GM12878 (cell line): ENCODE results near the gene TSC22D4. TPM values are rescaled to one million over a fixed set of nuclear protein-coding genes. Genes with fewer than 3 reads are reported as not detected.
A peak's percentile ranks its signal among the peaks of the same experiment; 100 is the strongest.

ENCODE experiments used
- ATAC-seq: fragments of 200-7000 bp; cut with Tn5 transposase; 3 replicates; pipeline ENCODE4 v1.9.1; 2020; ENCODE audit warnings: mild to moderate bottlenecking, moderate library complexity
- BruUV-seq: library from RNA; stranded (reverse); fragments of 400-500 nt; replicated peaks from 2 replicates; lab custom pipeline; 2021; lab: Mats Ljungman, UMichigan
- CTCF ChIA-PET: fragments of 300-600 bp; sonication (Branson Sonifier 250); formaldehyde crosslinking; extraction: SDS; loops from one replicate; lab custom pipeline; 2021; ENCODE audit warnings: inconsistent platforms; lab: Yijun Ruan, JAX
- POLR2A ChIA-PET: fragments of 350-600 bp; formaldehyde crosslinking; extraction: SDS; loops from one replicate; lab custom pipeline; 2021; ENCODE audit warnings: inconsistent platforms; lab: Charles Lee
- RAD21 ChIA-PET: fragments of 300-600 bp; sonication (Branson Sonifier 250); formaldehyde crosslinking; loops from one replicate; lab custom pipeline; 2023; ENCODE audit warnings: antibody characterized with exemption; ENCODE audit not compliant: unreplicated experiment; lab: Charles Lee
- SMC1A ChIA-PET: fragments of 300-600 bp; sonication (Branson Sonifier 250); formaldehyde crosslinking; loops from one replicate; lab custom pipeline; 2023; ENCODE audit not compliant: unreplicated experiment, uncharacterized antibody; lab: Charles Lee
- DNase-seq: peaks from one replicate; pipeline ENCODE4 v3.0.0-alpha.2; 2011; ENCODE audit warnings: low read depth, low spot score
- FAIRE-seq: peaks from 3 replicates; lab custom pipeline; 2011; peaks lifted over from hg19 to GRCh38; lab: Jason Lieb, UNC
- H2AFZ ChIP-seq: 2 replicates; pipeline ENCODE4 v1.6.0; 2011; ENCODE audit warnings: low read depth, low read length, control low read depth; ENCODE audit not compliant: control insufficient read depth
- H3K27ac ChIP-seq: 2 replicates; pipeline ENCODE4 v1.5.1; 2011; ENCODE audit warnings: control low read depth; ENCODE audit not compliant: control insufficient read depth, insufficient read depth
- H3K27me3 ChIP-seq, 2 experiments: replicated peaks in 1 of 2; 2 replicates each; pipeline versions ENCODE4 v1.6.0 to v1.6.1; 2011; ENCODE audit warnings: low read length in 1 of 2; ENCODE audit not compliant: control insufficient read depth in 2 of 2, insufficient read depth in 2 of 2
- H3K36me3 ChIP-seq, 2 experiments: 2 replicates each; pipeline ENCODE4 v1.5.1; 2011; ENCODE audit warnings: low read length in 1 of 2; ENCODE audit not compliant: control insufficient read depth in 2 of 2, insufficient read depth in 2 of 2
- H3K4me1 ChIP-seq: 2 replicates; pipeline ENCODE4 v1.6.1; 2011; ENCODE audit warnings: mild to moderate bottlenecking, low read length, moderate library complexity, mixed read lengths; ENCODE audit not compliant: control insufficient read depth, insufficient read depth
- H3K4me2 ChIP-seq: 2 replicates; pipeline ENCODE4 v1.6.0; 2011; ENCODE audit warnings: control low read depth; ENCODE audit not compliant: control insufficient read depth, insufficient read depth
- H3K4me3 ChIP-seq: fragments of 200-600 bp; sonication (generic); 2 replicates; pipeline ENCODE4 v1.5.1; 2016
- H3K79me2 ChIP-seq: 2 replicates; pipeline ENCODE4 v1.6.0; 2011; ENCODE audit warnings: low read length; ENCODE audit not compliant: control insufficient read depth, insufficient read depth
- H3K9ac ChIP-seq: 2 replicates; pipeline ENCODE4 v1.8.0; 2011; ENCODE audit warnings: low read length, control low read depth, mixed read lengths; ENCODE audit not compliant: control insufficient read depth, insufficient read depth
- H3K9me3 ChIP-seq: replicated peaks from 3 replicates; pipeline ENCODE4 v1.5.1; 2011; ENCODE audit warnings: mild to moderate bottlenecking, low read length; ENCODE audit not compliant: control insufficient read depth, insufficient read depth
- H4K20me1 ChIP-seq: 2 replicates; pipeline ENCODE4 v1.6.0; 2011; ENCODE audit not compliant: control insufficient read depth, insufficient read depth
- BCL11A ChIP-seq: IDR thresholded peaks from 2 replicates; pipeline ENCODE4 v1.6.1; 2011; ENCODE audit warnings: low read depth, low read length
- BCL3 ChIP-seq: IDR thresholded peaks from 2 replicates; pipeline ENCODE4 v1.6.1; 2011; ENCODE audit warnings: borderline replicate concordance, low read depth, mild to moderate bottlenecking, moderate library complexity, low read length; ENCODE audit not compliant: insufficient read depth, poor library complexity, severe bottlenecking
- CBFB ChIP-seq: IDR thresholded peaks from 2 replicates; pipeline ENCODE4 v1.6.1; 2016; ENCODE audit warnings: antibody characterized with exemption, low read depth
- CHD1 ChIP-seq: IDR thresholded peaks from 2 replicates; pipeline ENCODE4 v1.6.1; 2012; ENCODE audit warnings: low read depth, low read length, improper control_type of control experiment
- EGR1 ChIP-seq, 2 experiments: IDR thresholded peaks; 1 replicate in 1 of 2; 2 replicates in 1 of 2; pipeline ENCODE4 v1.6.1; 2011 to 2012; ENCODE audit warnings: low read depth in 2 of 2, low read length in 2 of 2, borderline replicate concordance in 1 of 2, mild to moderate bottlenecking in 1 of 2, moderate library complexity in 1 of 2
- ETV6 ChIP-seq, 2 experiments: fragments of 450-650 bp in 1 of 2; IDR thresholded peaks in 1 of 2; conservative IDR thresholded peaks in 1 of 2; 2 replicates each; pipeline ENCODE4 v1.6.1; 2014; ENCODE audit warnings: antibody characterized with exemption in 1 of 2, borderline replicate concordance in 1 of 2, low read depth in 1 of 2, mild to moderate bottlenecking in 1 of 2, moderate library complexity in 1 of 2
- FOXK2 ChIP-seq: fragments of 450-650 bp; IDR thresholded peaks from 2 replicates; pipeline ENCODE4 v1.6.1; 2017; ENCODE audit warnings: mild to moderate bottlenecking, moderate library complexity
- MTA3 ChIP-seq: IDR thresholded peaks from 2 replicates; pipeline ENCODE4 v1.6.1; 2012; ENCODE audit warnings: low read length, inconsistent platforms, borderline replicate concordance
- NFIC ChIP-seq: IDR thresholded peaks from 2 replicates; pipeline ENCODE4 v1.6.1; 2012; ENCODE audit warnings: low read depth, mild to moderate bottlenecking, inconsistent platforms, low read length, moderate library complexity
- RELB ChIP-seq: fragments of 450-650 bp; IDR thresholded peaks from 2 replicates; pipeline ENCODE4 v1.6.1; 2017; ENCODE audit warnings: low read depth, mild to moderate bottlenecking, moderate library complexity
- SMAD5 ChIP-seq: IDR thresholded peaks from 2 replicates; pipeline ENCODE4 v1.6.1; 2016; ENCODE audit warnings: antibody characterized with exemption, low read depth
- SMARCA5 ChIP-seq: fragments of 450-650 bp; IDR thresholded peaks from 2 replicates; pipeline ENCODE4 v1.6.1; 2017; ENCODE audit warnings: mild to moderate bottlenecking
- SPI1 ChIP-seq: IDR thresholded peaks from 2 replicates; pipeline ENCODE4 v1.6.1; 2011; ENCODE audit warnings: low read depth, mild to moderate bottlenecking, low read length, moderate library complexity, borderline replicate concordance; ENCODE audit not compliant: insufficient read depth
- SUPT20H ChIP-seq: IDR thresholded peaks from 2 replicates; pipeline ENCODE4 v1.6.1; 2011; ENCODE audit warnings: low read depth, mild to moderate bottlenecking, low read length, moderate library complexity, borderline replicate concordance; ENCODE audit not compliant: control insufficient read depth
- SUZ12 ChIP-seq: fragments of 200-600 bp; sonication (generic); IDR thresholded peaks from one replicate; pipeline ENCODE4 v1.6.1; 2018; ENCODE audit warnings: antibody characterized with exemption, mild to moderate bottlenecking; ENCODE audit not compliant: unreplicated experiment
- ZNF274 ChIP-seq: IDR thresholded peaks from one replicate; pipeline ENCODE4 v1.8.0; 2011; ENCODE audit not compliant: insufficient read length, insufficient read depth
- ZNF687 ChIP-seq: fragments of 450-650 bp; IDR thresholded peaks from 2 replicates; pipeline ENCODE4 v1.6.1; 2017; ENCODE audit warnings: mild to moderate bottlenecking, moderate library complexity
- WGBS: methylation state at CpG from one replicate; pipeline ENCODE4 v1.1.6; 2016; ENCODE audit warnings: low lambda C conversion rate; ENCODE audit not compliant: insufficient replicate concordance, insufficient coverage; ENCODE audit errors: missing lambda C conversion rate; 5-methylcytosine and 5-hydroxymethylcytosine counted together
- in situ Hi-C: fragments of 300-500 bp; cut with MboI; formaldehyde crosslinking; loops from 9 replicates; pipeline ENCODE4 v1.14.3; 2018; ENCODE audit warnings: mixed read lengths
- intact Hi-C: fragments of 100-400 bp; cut with micrococcal nuclease; formaldehyde crosslinking; loops from one replicate; pipeline ENCODE4 v1.14.2; 2022; ENCODE audit not compliant: unreplicated experiment
- polyA plus RNA-seq, 11 experiments: library from polyadenylated mRNA; depleted of rRNA in 4 of 11; unstranded in 6 of 11; stranded (reverse) in 5 of 11; fragments of >200 nt; fragmentation: Nextera tagmentation in 4 of 11; fragmentation: Illumina TruSeq in 1 of 11; extraction: Ambion mirVana in 4 of 11; extraction: Trizol in 1 of 11; gene quantifications; 1 replicate in 1 of 11; 2 replicates in 10 of 11; pipeline versions ENCODE4 v1.2.1 to v1.2.3, GENCODE V29; 2011 to 2016; ENCODE audit warnings: inconsistent platforms in 2 of 11, missing spikeins in 2 of 11, low read depth in 1 of 11
- total RNA-seq, 4 experiments: library from RNA; depleted of rRNA in 3 of 4; stranded (reverse); fragments of >200 nt in 3 of 4; fragmentation: Illumina TruSeq in 1 of 4; extraction: Trizol in 1 of 4; gene quantifications; 2 replicates each; pipeline versions ENCODE4 v1.2.1 to v1.2.3, GENCODE V29; 2013 to 2021

TSC22D4 gene
- total and polyA plus RNA-seq, 10 of the 15 experiments (the other 5 are each of a cell fraction or from before 2014, with no cell fraction given): 0.50 to 65.7 (median 24.4) TPM

- FAIRE-seq: peak; percentile 78
- no peaks in the 10 kb centered on the region for H3K79me2 ChIP-seq
- peak overlapping the region; percentile 65 for H3K27ac ChIP-seq
- H3K36me3 ChIP-seq: no peaks in the 10 kb centered on the region
- no peak for DNase-seq
- in situ Hi-C loops: no loop called here
- no peaks in the 10 kb centered on the region for H4K20me1 ChIP-seq
- H3K27me3 ChIP-seq: no peaks in the 10 kb centered on the region
- H3K9ac ChIP-seq: 0 out of 2 replicates have a peak overlapping the region, but pooled peaks have one; percentile 5
- BruUV-seq: no TSS peak
- no peaks in the 10 kb centered on the region for H3K9me3 ChIP-seq
- WGBS: 35% methylated on average over 6 of the region's 6 CpGs
- H3K4me2 ChIP-seq: peak overlapping the region; percentile 41; the same call in 1 of the 2 replicates
- H3K4me3 ChIP-seq: no peak overlapping the region
- peak overlapping the region; percentile 28; the same call in 1 of the 2 replicates for H2AFZ ChIP-seq
- SMC1A ChIA-PET: interaction anchor here (1.3 to 1.6 kb wide), 3 partner anchors 11 to 49 kb away, joined by 8 to 10 read pairs (median 8); no protein-coding TSS in a partner anchor
- ATAC-seq: peak; percentile 59
- intact Hi-C loops: no loop called here
- RAD21 ChIA-PET: interaction anchor here (1.3 to 2.1 kb wide), 2 partner anchors 16 to 212 kb away, joined by 3 to 12 read pairs; no protein-coding TSS in a partner anchor
- CTCF ChIA-PET: interaction anchor here (1.0 to 1.6 kb wide), 5 partner anchors 16 to 59 kb away, joined by 3 to 7 read pairs (median 4); no protein-coding TSS in a partner anchor
- H3K4me1 ChIP-seq: peaks cover 24% of the 10 kb centered on the region
- POLR2A ChIA-PET: interaction anchor here (0.5 to 1.7 kb wide), 10 partner anchors 9 to 1528 kb away, joined by 3 to 14 read pairs (median 4); partner anchors contain the start of gene PPP1R35
- TF ChIP-seq ETV6 (conservative IDR thresholded peaks at IDR 0.05 in 1 of 2, IDR thresholded peaks at IDR 0.05 in 1 of 2; ENCODE audit: borderline replicate concordance in 1 of 2, low read depth in 1 of 2) (no peak), SUZ12 (no peak), CHD1 (no peak), ZNF274 (no peak), EGR1 (IDR thresholded peaks at IDR 0.05; ENCODE audit: borderline replicate concordance in 1 of 2, low read depth in 2 of 2, low read length in 2 of 2) (no peak), SMAD5 (no peak), CBFB (no peak), MTA3 (no peak), RELB (peak; percentile 38; the same call in 1 of the 2 replicates), BCL3 (no peak), ZNF687 (peak; percentile 75), FOXK2 (no peak), SPI1 (peak; percentile 65; the same call in 1 of the 2 replicates), SUPT20H (no peak), BCL11A (no peak), SMARCA5 (no peak), NFIC (no peak)
Measured at GRCh38 chr7:100423315-100423714, 55.7 kb downstream of the TSC22D4 start.
